ENCODE results near the gene ALPK1.
"Not testable (repeated sequence)": the region's sequence is repeated elsewhere in the genome, so short reads cannot be mapped to it uniquely, and the experiment has no call there.

Gene ALPK1

DNA sequence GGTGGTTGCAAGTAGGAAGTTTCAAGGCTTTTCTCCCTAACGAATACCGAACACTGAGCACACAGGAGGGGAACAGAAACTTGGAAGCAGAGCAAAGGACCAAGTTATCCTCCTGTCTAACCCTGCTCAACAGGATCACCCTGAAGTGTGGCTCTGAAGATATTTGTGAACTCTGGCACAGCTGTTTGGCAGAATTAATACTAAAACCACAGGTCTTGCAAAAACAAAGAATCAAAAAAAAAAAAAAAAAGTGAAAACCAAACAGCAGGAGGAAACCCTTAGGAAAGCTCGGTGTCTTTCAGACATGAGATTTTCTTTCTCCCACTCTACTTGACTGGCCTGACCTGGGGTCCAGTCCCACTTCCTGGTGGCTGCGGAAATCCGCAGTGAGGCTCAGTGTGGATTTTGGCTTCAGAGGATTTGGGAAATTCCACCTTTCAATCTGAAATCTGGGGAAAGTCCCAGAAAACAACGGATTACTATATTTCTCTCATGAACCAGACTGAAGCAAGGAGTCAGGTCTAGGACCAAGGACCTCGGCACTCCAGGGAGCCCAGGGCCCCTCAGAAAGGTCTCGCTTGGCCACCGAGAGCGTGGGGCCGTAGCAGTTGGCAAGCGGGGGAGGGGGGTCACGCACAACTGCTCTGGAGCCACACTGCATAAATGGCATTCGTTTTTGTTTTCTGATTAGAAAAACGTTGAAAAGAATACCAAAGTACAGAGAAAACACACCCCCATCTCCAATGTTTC lies 12.3 kb upstream of the ALPK1 start:
- FAIRE-seq, result no peak

- no peak for FAIRE-seq
These were observed 9.7 kb upstream of the ALPK1 start for GRCh38 chr4:112287258-112287989.

GRCh38 chr4:112288455-112288854 lies 8.7 kb upstream of the ALPK1 start:
- FAIRE-seq, result no peak

- FAIRE-seq, result no peak
These were observed 7.5 kb upstream of the ALPK1 start for GRCh38 chr4:112289407-112290253.

DNA sequence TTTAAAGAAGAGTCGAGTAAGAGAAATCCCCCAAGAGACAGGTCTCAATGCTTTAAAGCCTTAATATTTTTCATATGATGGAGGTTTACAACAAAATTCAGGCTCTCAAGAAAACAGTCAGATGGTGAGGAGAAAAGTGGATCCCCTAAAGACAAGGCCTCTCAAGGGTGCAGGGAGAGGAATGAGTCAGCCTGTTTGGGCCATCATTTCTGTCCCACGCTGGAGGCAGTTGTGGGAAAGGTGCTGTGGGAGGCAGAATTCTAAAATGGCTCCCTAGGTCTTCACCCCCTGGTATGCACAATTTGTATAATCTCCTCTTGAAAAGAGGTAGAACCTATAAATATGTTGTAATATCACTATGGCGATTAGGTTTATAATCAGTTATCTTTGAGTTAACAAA lies 6.8 kb upstream of the ALPK1 start:
- no peak for FAIRE-seq

DNA sequence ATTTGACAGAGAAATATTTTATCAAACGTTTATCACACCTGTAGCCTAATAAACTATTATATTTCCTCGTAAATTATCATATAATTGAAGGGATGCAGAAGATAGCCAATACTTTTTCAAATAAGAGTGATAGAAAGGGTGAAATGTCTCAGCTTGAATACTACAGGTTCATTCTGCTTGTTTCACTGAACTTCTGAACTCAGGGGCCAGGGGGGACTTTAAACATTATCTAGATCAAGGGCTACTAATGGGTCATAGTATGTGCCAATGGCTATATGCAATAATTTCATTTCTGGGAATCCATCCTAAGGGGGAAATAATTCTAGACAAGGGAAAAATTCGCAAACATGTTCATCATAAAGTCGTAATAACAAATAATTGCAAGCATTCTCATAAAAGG lies 2.6 kb downstream of the ALPK1 start:
- no peak for FAIRE-seq

DNA sequence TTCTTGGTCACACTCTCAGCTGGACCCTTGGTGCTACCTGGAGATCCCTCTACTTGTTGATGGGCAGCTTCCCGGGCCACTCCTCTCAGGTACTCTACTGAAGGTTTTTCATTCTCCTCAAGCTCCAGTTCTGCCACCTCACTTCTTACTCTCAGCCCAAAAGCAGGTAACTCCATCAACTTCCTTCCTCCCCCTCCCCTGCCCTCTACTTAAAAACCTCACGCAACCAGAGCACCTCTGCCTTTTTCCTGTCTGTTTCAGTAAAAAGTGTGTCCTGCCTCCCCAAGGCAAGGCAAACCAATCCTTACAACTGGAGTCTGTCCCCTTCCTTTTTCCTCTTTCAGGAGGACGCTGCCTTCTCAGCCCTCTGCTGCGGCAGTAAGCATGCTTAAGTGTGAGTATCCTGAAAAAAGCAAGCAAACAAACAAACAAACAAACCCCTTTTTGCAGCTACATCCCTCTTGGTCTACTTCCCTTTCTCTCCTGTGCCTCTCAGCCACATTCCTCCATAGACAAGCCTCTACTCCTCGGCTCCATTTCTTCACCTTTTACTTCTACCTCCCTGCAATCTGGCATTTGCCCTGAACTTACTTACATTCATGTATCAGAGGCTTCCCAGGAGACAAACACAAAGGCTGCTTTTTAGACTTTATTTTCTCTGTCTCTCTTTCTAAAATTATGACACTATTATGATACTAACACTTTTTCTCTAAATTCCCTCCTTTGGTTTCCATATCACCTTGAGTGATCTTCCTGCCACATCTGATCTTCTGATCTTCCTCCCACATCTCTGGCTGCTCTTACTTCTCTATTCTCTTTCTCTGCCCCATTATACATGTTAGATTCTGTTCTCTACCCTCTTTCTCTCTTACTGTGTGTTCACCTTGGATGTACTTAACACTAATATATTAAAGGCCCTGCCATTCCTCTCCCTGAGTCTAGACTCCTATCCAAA lies 5.4 kb downstream of the ALPK1 start:
- no peak for FAIRE-seq

DNA sequence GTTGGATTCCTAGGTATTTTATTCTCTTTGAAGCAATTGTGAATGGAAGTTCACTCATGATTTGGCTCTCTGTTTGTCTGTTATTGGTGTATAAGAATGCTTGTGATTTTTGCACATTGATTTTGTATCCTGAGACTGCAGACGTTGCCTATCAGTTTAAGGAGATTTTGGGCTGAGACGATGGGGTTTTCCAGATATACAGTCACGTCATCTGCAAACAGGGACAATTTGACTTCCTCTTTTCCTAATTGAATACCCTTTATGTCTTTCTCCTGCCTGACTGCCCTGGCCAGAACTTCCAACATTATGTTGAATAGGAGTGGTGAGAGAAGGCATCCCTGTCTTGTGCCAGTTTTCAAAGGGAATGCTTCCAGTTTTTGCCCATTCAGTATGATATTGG lies 8.3 kb downstream of the ALPK1 start:
- FAIRE-seq, result not testable (repeated sequence)

GRCh38 chr4:112309263-112309791 lies 12.2 kb downstream of the ALPK1 start:
- FAIRE-seq, result not testable (repeated sequence)

DNA sequence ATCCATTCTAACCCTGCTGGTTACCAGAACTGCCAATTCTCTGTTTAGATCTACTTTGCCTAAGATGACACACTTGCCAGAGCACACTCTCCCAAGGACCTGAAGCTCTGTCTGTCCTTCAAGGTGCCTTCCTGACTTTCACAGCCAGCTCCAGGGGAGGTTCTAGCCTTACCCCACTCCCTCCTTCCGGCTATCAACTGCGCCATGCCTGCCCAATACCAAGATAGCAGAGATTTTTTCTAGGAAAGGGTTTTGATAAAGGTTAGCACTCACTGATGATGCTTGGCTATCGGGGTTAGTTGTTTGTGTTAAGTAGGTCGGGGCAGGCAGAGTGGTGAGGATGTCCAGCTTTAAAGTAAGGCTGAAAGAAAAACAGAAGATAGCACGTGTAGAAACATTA lies 14.3 kb downstream of the ALPK1 start:
- no peak for FAIRE-seq

- no peak for FAIRE-seq
These were observed 15.6 kb downstream of the ALPK1 start for GRCh38 chr4:112312610-112313239.

GRCh38 chr4:112315446-112315845 lies 18.3 kb downstream of the ALPK1 start:
- FAIRE-seq, result no peak

- FAIRE-seq, result no peak
These were observed 19.2 kb downstream of the ALPK1 start for GRCh38 chr4:112316360-112316759.

- FAIRE-seq, result no peak
These were observed 21.3 kb downstream of the ALPK1 start for GRCh38 chr4:112318239-112319142.

DNA sequence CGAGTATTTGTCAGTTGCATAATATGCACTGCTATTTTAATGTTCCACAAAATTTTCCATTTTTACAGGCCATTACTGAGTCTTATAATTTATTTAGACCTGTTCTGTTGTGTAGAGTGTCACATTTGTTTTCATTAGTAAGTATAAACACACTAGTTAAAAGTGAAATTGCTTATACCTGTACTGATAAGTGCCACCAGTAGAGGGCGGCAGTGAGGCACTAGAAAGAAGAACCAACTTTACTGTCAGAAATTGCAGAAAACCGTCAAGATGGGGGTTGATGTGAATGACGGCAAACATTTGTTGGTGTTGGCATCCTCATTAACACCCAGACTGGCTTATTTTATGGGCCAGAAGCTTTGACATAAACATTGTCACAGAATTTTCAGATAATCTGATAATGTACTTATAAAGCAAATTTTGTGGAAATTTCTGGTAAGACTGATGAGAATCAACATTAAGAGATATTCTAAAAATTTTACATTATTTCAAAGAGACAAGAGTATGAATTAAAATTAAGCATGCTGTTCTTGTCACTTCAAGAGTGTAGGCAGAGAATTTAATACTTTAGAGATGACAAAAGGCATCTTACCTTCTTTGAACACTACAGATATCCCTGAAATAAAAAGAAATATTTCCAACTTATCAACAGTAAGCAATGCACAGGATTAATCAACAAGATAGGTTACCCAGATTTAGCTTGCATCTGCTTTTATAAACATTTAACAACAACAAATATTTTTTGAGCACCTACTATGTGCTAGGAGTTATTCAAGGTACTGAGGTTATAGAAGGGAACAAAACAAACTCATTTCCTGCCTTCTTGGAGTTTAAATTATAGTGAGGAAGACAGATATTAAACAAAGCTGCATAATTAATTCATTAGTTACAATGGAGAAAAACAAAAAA lies 24.9 kb downstream of the ALPK1 start:
- FAIRE-seq, result no peak

DNA sequence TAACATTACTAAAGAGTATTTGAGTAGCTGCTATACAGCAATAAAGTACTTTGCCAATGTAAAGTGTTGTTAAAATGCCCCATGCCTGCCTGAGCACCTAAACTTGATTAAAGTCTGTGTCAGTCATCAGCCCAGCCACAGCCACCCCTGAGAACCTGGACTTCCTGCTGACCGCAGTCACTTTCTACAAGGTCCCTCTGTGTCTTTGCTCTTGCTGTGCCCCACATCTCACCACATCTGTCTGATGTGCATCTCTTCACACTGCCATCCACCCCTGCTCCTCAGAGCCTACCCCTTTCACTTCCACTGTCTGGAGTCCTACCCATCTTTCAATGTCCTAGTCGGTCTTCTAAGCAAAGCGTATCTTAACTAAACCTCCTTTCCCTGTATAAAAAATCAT lies 25.7 kb downstream of the ALPK1 start:
- FAIRE-seq, result no peak

DNA sequence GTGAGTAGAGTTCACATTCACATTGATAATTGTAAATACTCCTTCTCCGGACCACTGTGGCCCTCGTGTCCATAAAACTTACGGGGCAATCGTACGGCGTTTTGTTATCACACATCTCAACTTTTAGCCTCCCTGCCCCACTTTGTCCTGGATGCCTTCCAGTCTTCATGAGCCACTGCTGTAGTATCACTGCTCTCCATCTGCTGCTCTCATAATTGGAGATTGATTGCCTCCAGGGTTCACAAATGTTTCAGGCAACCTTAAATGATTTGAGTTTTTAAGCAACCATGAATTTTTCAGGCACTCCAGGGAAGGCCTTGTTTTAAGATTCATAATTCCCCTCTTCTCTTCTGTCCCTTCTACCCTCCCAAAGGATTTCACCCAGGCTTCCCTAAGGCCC lies 28.4 kb downstream of the ALPK1 start:
- no peak for FAIRE-seq

DNA sequence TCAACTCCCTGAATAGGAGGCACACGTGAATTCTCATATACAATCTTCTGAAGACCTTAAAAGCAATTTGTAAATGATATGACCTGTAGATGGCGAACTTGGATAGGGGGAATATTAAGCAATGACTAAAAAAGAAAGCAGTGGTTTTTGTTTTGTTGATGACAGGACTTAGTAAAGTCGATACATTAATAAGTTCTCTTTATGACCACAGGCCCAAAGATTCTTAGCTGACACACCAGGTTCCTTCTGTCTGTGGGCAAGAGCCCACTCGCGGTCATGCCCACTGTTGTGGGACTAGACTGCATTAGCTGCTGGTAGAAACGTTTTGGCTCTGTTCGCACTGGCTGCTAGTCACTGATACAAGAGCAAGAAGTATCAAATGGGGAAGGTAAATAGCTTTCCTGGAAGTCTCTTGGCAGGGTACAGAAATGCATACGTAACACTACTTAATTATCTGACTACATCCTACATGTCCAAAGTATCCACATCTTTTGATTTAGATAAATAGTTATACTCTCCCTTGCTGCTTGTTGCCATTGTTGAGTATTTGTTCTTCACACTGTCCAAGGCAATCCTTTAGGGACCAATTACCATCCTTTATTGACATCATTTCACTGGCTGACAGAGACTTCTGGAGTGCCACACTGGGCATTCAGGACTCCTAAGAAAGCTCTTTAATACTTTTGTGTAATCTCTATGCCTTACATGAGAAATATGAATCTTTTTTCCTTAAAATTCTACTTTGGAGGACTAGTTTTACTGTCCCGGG lies 31.0 kb downstream of the ALPK1 start:
- FAIRE-seq, result no peak
